ENCODE data around the gene ACOXL.

DNA sequence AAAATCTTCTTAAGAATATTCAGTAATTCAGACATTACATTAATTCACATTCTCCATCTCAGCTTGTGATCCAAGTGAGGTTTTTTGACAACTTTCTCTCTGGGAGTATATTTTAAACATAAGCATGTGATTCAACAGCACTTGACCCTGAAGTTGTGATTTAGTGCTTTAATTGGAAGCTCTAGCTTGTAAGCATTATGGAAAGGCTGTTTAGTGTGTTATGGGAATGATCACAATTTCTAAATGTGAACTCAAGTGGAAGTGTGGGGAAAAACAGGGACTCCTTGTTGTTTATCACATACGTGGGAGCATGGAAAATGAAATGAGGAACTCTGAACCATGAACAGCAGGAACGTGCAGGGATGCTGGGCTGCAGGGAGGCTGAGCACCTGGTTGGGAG, 239.4 kb downstream of the ACOXL start:
- no peak for TF ChIP-seq POLR2A (IDR thresholded peaks at IDR 0.05)
- TF ChIP-seq, protein P1, sequence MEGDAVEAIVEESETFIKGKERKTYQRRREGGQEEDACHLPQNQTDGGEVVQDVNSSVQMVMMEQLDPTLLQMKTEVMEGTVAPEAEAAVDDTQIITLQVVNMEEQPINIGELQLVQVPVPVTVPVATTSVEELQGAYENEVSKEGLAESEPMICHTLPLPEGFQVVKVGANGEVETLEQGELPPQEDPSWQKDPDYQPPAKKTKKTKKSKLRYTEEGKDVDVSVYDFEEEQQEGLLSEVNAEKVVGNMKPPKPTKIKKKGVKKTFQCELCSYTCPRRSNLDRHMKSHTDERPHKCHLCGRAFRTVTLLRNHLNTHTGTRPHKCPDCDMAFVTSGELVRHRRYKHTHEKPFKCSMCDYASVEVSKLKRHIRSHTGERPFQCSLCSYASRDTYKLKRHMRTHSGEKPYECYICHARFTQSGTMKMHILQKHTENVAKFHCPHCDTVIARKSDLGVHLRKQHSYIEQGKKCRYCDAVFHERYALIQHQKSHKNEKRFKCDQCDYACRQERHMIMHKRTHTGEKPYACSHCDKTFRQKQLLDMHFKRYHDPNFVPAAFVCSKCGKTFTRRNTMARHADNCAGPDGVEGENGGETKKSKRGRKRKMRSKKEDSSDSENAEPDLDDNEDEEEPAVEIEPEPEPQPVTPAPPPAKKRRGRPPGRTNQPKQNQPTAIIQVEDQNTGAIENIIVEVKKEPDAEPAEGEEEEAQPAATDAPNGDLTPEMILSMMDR (IDR thresholded peaks at IDR 0.05): no peak

Data from testis (tissue), 2 donors.